OCI-LY1 (cell line): ENCODE data around the gene RUBCN.

ENCODE experiments used
- H2AFZ ChIP-seq: fragments of 200-600 bp; sonication (generic), shearing (Covaris generic); 2 replicates; pipeline ENCODE4 v1.6.0; 2014; ENCODE audit warnings: antibody characterized with exemption, mild to moderate bottlenecking, low read length
- H3F3A ChIP-seq: fragments of 200-600 bp; sonication (generic), shearing (Covaris generic); 2 replicates; pipeline ENCODE4 v1.6.0; 2014; ENCODE audit warnings: mild to moderate bottlenecking, antibody characterized with exemption, low read length, moderate library complexity; ENCODE audit not compliant: insufficient read depth
- H3K27ac ChIP-seq: fragments of 200-600 bp; sonication (generic); 2 replicates; pipeline ENCODE4 v1.5.1; 2014; ENCODE audit warnings: low read length, mixed run types, mild to moderate bottlenecking, low read depth; ENCODE audit not compliant: poor library complexity, severe bottlenecking
- H3K27me3 ChIP-seq: fragments of 200-600 bp; sonication (generic); 2 replicates; pipeline ENCODE4 v1.6.0; 2014; ENCODE audit warnings: antibody characterized with exemption, mild to moderate bottlenecking, low read length, moderate library complexity; ENCODE audit not compliant: insufficient read depth
- H3K36me3 ChIP-seq: fragments of 200-600 bp; sonication (generic); 2 replicates; pipeline ENCODE4 v1.6.1; 2014; ENCODE audit warnings: mild to moderate bottlenecking, antibody characterized with exemption, low read length, moderate library complexity, mixed read lengths; ENCODE audit not compliant: insufficient read depth
- H3K4me1 ChIP-seq: fragments of 200-600 bp; sonication (generic); 2 replicates; pipeline ENCODE4 v1.5.1; 2014; ENCODE audit warnings: mild to moderate bottlenecking, low read length, moderate library complexity; ENCODE audit not compliant: insufficient read depth, severe bottlenecking
- H3K4me2 ChIP-seq: fragments of 200-600 bp; sonication (generic), shearing (Covaris generic); 2 replicates; pipeline ENCODE4 v1.6.1; 2014; ENCODE audit warnings: low read length
- H3K4me3 ChIP-seq: fragments of 200-600 bp; sonication (generic); 2 replicates; pipeline ENCODE4 v1.5.1; 2014; ENCODE audit warnings: low read length, low read depth, mild to moderate bottlenecking, mixed read lengths; ENCODE audit not compliant: poor library complexity, severe bottlenecking
- H3K79me2 ChIP-seq: fragments of 200-600 bp; shearing (Covaris generic); 2 replicates; pipeline ENCODE4 v1.6.1; 2016; ENCODE audit warnings: mixed run types, low read length, mixed read lengths; ENCODE audit not compliant: insufficient read depth
- H3K9ac ChIP-seq: fragments of 200-600 bp; sonication (generic), shearing (Covaris generic); 2 replicates; pipeline ENCODE4 v1.6.1; 2014; ENCODE audit warnings: mild to moderate bottlenecking, low read length, mixed read lengths
- H3K9me2 ChIP-seq: fragments of 200-600 bp; sonication (generic), shearing (Covaris generic); 2 replicates; pipeline ENCODE4 v1.6.1; 2014; ENCODE audit warnings: low read depth, mild to moderate bottlenecking, low read length, mixed read lengths
- H3K9me3 ChIP-seq: fragments of 200-600 bp; shearing (Covaris generic); 2 replicates; pipeline ENCODE4 v1.6.1; 2014; ENCODE audit warnings: low read length, mixed read lengths
- H4K20me1 ChIP-seq: fragments of 200-600 bp; sonication (generic), shearing (Covaris generic); 2 replicates; pipeline ENCODE4 v1.6.0; 2016; ENCODE audit warnings: mild to moderate bottlenecking, low read length; ENCODE audit not compliant: insufficient read depth
- EZH2 ChIP-seq: fragments of 200-600 bp; sonication (generic), shearing (Covaris generic); IDR thresholded peaks from 2 replicates; pipeline ENCODE4 v1.8.0; 2017; ENCODE audit warnings: borderline replicate concordance, mixed run types, mild to moderate bottlenecking, antibody characterized with exemption, low read length, moderate library complexity, mixed read lengths
- TF ChIP-seq, protein P1 (sequence below): fragments of 200-600 bp; sonication (generic), shearing (Covaris generic); IDR thresholded peaks from 2 replicates; pipeline ENCODE4 v1.5.1; 2017; ENCODE audit warnings: mild to moderate bottlenecking, antibody characterized with exemption, low read length, moderate library complexity, mixed read lengths

The RUBCN gene

DNA sequence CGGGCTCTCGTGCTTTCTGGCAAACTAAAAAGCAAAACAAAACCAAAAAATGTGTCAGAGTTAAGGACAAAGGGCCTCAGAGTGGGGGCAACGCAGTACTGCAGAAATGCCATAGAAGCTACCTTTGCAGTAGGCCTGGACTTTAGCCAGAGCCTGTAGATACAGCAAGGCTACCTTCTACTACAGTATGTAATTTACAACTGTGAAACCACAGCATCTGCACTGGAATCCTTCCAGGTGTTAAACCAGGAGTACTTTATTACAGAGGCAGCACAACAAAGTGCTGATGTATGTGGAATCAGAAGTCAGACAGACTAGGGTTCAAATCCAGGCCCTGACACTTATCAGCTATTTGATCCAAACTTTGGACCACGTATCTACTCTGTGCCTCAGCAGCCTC, 34.9 kb downstream of the RUBCN start:
- Histone ChIP-seq H3K79me2 (no peaks in the 10 kb centered on the region), H3K27me3 (no peaks in the 10 kb centered on the region), H3K36me3 (peaks cover 97% of the 10 kb centered on the region), H3K9ac (no peak overlapping the region), H3K4me1 (peaks cover 6% of the 10 kb centered on the region), H4K20me1 (no peaks in the 10 kb centered on the region), H3K9me3 (no peaks in the 10 kb centered on the region), H2AFZ (no peak overlapping the region), H3K4me3 (no peak overlapping the region), H3K27ac (no peak overlapping the region), H3K9me2 (no peaks in the 10 kb centered on the region), H3K4me2 (no peak overlapping the region), H3F3A (no peaks in the 10 kb centered on the region)
- TF ChIP-seq EZH2: no peak
- TF ChIP-seq, protein P1, sequence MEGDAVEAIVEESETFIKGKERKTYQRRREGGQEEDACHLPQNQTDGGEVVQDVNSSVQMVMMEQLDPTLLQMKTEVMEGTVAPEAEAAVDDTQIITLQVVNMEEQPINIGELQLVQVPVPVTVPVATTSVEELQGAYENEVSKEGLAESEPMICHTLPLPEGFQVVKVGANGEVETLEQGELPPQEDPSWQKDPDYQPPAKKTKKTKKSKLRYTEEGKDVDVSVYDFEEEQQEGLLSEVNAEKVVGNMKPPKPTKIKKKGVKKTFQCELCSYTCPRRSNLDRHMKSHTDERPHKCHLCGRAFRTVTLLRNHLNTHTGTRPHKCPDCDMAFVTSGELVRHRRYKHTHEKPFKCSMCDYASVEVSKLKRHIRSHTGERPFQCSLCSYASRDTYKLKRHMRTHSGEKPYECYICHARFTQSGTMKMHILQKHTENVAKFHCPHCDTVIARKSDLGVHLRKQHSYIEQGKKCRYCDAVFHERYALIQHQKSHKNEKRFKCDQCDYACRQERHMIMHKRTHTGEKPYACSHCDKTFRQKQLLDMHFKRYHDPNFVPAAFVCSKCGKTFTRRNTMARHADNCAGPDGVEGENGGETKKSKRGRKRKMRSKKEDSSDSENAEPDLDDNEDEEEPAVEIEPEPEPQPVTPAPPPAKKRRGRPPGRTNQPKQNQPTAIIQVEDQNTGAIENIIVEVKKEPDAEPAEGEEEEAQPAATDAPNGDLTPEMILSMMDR: no peak

DNA sequence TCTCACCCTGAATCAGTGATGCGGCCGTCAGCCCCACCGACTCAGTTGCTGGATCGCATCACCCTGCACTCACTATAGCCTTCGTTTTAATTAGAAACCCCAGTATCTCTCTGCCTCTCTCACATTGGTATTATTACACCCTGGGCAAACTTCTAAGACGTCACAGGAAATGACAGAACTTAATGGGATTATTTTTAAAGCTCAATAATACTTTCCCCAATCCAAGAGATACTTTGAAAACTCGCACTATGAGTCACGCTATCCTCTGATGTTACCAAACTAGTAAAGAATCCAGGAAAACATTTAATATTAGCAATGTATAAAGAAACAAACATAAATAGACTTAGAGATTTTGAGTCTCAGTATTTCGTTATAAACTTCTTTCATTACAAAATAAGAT, 36.6 kb downstream of the RUBCN start:
- no peak overlapping the region for H3K9ac ChIP-seq
- no peaks in the 10 kb centered on the region for H3F3A ChIP-seq
- H3K4me3 ChIP-seq: no peak overlapping the region
- H3K4me1 ChIP-seq: no peaks in the 10 kb centered on the region
- H2AFZ ChIP-seq: no peak overlapping the region
- no peaks in the 10 kb centered on the region for H3K27me3 ChIP-seq
- no peak for TF ChIP-seq EZH2
- TF ChIP-seq, protein P1: no peak
- H3K36me3 ChIP-seq: peaks cover 96% of the 10 kb centered on the region
- H3K9me3 ChIP-seq: no peaks in the 10 kb centered on the region
- no peak overlapping the region for H3K4me2 ChIP-seq
- H3K9me2 ChIP-seq: no peaks in the 10 kb centered on the region
- no peak overlapping the region for H3K27ac ChIP-seq
- H4K20me1 ChIP-seq: no peaks in the 10 kb centered on the region
- H3K79me2 ChIP-seq: no peaks in the 10 kb centered on the region

DNA sequence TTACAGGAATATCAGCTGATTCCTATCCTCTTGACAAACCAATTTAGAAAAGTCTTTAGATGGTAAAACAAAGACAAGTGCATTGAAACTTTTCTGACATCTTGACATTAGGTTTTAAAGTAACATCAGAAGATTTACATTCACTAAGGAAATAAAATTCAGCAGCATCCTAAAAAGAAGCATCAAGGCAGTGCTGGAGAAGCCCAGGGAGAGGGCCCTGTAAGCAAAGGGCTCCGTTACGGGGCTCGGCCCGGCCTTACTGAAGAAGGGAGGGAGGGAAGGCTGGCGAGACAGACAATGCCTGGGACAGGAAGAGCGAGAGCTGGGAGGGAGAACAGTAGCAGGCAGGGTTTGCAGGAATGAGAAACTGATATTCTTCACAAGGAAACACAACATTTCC, 39.3 kb downstream of the RUBCN start:
- H4K20me1 ChIP-seq: no peaks in the 10 kb centered on the region
- peaks cover 98% of the 10 kb centered on the region for H3K36me3 ChIP-seq
- no peaks in the 10 kb centered on the region for H3K79me2 ChIP-seq
- no peaks in the 10 kb centered on the region for H3K4me1 ChIP-seq
- H3K27me3 ChIP-seq: no peaks in the 10 kb centered on the region
- H2AFZ ChIP-seq: no peak overlapping the region
- no peaks in the 10 kb centered on the region for H3F3A ChIP-seq
- H3K9ac ChIP-seq: no peak overlapping the region
- no peaks in the 10 kb centered on the region for H3K9me3 ChIP-seq
- H3K27ac ChIP-seq: no peak overlapping the region
- H3K4me2 ChIP-seq: no peak overlapping the region
- no peak overlapping the region for H3K4me3 ChIP-seq
- no peaks in the 10 kb centered on the region for H3K9me2 ChIP-seq
- TF ChIP-seq EZH2: no peak
- TF ChIP-seq, protein P1: no peak
